Left lung (tissue), 10 donors: ENCODE data around the gene VAV3. TPM values are rescaled to one million over a fixed set of nuclear protein-coding genes. Genes with fewer than 3 reads are reported as not detected.

Experiments used
- ATAC-seq: fragments of 200-7000 bp; cut with Tn5 transposase; one replicate; pipeline ENCODE4 v1.9.1; 2020; ENCODE audit warnings: moderate library complexity
- DNase-seq, 4 donors: peaks; one replicate each; pipeline ENCODE4 v3.0.0-alpha.2; 2013 to 2020
- H3K27ac ChIP-seq, 2 donors: fragments of 200-600 bp; sonication (generic) in 1 of 2; one replicate each; pipeline versions ENCODE4 v1.5.0 to v1.8.0; 2020 to 2021
- H3K27me3 ChIP-seq, 2 donors: fragments of 200-600 bp; sonication (generic) in 1 of 2; one replicate each; pipeline versions ENCODE4 v1.5.0 to v1.8.0; 2020 to 2021
- H3K36me3 ChIP-seq, 2 donors: fragments of 200-600 bp; sonication (generic) in 1 of 2; one replicate each; pipeline versions ENCODE4 v1.5.0 to v1.8.0; 2020 to 2021
- H3K4me1 ChIP-seq, 2 donors: fragments of 200-600 bp; one replicate each; pipeline ENCODE4 v1.8.0; 2021
- H3K4me3 ChIP-seq, 2 donors: fragments of 200-600 bp; sonication (generic) in 1 of 2; one replicate each; pipeline versions ENCODE4 v1.5.0 to v1.8.0; 2020 to 2021; ENCODE audit warnings: mild to moderate bottlenecking in 1 of 2
- H3K9me3 ChIP-seq, 2 donors: fragments of 200-600 bp; sonication (generic) in 1 of 2; one replicate each; pipeline versions ENCODE4 v1.5.0 to v1.8.0; 2020 to 2021
- intact Hi-C, 2 donors: fragments of 100-400 bp; cut with DNase I; formaldehyde crosslinking; loops; one replicate each; pipeline versions ENCODE4 v1.11.2 to v1.14.2; 2022
- polyA plus RNA-seq, 6 donors: library from polyadenylated mRNA; unstranded; fragments of 120-200 nt; gene quantifications; one replicate each; pipeline ENCODE4 v1.2.1, GENCODE V29; 2013; ENCODE audit not compliant: insufficient read length in 6 of 6
- total RNA-seq, 2 donors: library from RNA; stranded (reverse); fragmentation: NEBNext Ultra II Directional; extraction: Animal tissue kit (Norgen Biotek cat#: 25700); gene quantifications; one replicate each; pipeline ENCODE4 v1.2.1, GENCODE V29; 2021
- TF ChIP-seq, protein P1 (sequence below), 2 donors: fragments of 200-600 bp; sonication (generic) in 1 of 2; IDR thresholded peaks; one replicate each; pipeline versions ENCODE4 v1.5.0 to v1.8.0; 2021; ENCODE audit warnings: antibody characterized with exemption in 2 of 2
- donor health status: DM: no; HTN: yes; CAD: no.
- donor health status: DM: no; HTN: no; CAD: no.

The VAV3 gene
- total and polyA plus RNA-seq, 8 donors = 5.3 to 14.5 (median 7.2) TPM

GRCh38 chr1:107942814-107943213 lies 22.2 kb downstream of the VAV3 start:
- Histone ChIP-seq H3K4me3 (no peak overlapping the region), H3K4me1 (peaks cover 0 to 50% of the 10 kb centered on the region in 2 donors), H3K27me3 (no peaks in the 10 kb centered on the region), H3K27ac (peak overlapping the region in 1 of 2 donors; percentile 89), H3K36me3 (no peaks in the 10 kb centered on the region), H3K9me3 (no peaks in the 10 kb centered on the region)
- TF ChIP-seq, protein P1, sequence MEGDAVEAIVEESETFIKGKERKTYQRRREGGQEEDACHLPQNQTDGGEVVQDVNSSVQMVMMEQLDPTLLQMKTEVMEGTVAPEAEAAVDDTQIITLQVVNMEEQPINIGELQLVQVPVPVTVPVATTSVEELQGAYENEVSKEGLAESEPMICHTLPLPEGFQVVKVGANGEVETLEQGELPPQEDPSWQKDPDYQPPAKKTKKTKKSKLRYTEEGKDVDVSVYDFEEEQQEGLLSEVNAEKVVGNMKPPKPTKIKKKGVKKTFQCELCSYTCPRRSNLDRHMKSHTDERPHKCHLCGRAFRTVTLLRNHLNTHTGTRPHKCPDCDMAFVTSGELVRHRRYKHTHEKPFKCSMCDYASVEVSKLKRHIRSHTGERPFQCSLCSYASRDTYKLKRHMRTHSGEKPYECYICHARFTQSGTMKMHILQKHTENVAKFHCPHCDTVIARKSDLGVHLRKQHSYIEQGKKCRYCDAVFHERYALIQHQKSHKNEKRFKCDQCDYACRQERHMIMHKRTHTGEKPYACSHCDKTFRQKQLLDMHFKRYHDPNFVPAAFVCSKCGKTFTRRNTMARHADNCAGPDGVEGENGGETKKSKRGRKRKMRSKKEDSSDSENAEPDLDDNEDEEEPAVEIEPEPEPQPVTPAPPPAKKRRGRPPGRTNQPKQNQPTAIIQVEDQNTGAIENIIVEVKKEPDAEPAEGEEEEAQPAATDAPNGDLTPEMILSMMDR (IDR thresholded peaks at IDR 0.05) = no peak
- DNase-seq (no peak), ATAC-seq (no peak)
- intact Hi-C loops = no loop called here

- intact Hi-C loops = no loop called here
- TF ChIP-seq, protein P1 (IDR thresholded peaks at IDR 0.05) = no peak
- Histone ChIP-seq H3K4me1 (peaks cover 4 to 63% of the 10 kb centered on the region in 2 donors), H3K27me3 (no peaks in the 10 kb centered on the region), H3K27ac (peak overlapping the region; percentile 37 to 89), H3K9me3 (no peaks in the 10 kb centered on the region), H3K4me3 (no peak overlapping the region), H3K36me3 (no peaks in the 10 kb centered on the region)
- DNase-seq = no peak
- no peak for ATAC-seq
These were observed 23.4 kb downstream of the VAV3 start for GRCh38 chr1:107941531-107941930.

DNA sequence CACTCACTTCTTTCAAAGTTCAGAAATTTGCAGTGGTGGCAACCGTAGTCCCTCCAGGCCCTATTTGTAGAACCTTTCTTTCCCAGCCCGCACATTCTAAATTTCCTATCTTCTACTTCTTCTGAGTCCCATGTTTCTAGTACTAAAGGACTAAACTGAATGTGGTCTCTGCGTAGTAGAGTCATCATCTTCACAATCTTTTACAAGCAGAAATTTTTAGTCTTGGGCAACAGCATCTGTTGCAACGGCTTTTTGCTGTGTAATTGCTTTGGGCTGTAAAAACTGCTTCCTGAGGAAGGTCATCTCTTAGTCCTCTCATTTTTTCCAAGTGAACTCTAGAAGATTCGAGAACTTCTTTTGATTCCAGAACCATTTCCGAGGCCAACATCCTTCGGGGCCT lies 23.9 kb downstream of the VAV3 start:
- Histone ChIP-seq H3K9me3 (no peaks in the 10 kb centered on the region), H3K4me3 (no peak overlapping the region), H3K36me3 (no peaks in the 10 kb centered on the region), H3K27me3 (no peaks in the 10 kb centered on the region), H3K4me1 (peaks cover 8 to 67% of the 10 kb centered on the region in 2 donors), H3K27ac (peak overlapping the region; percentile 37 to 89)
- intact Hi-C loops = no loop called here
- ATAC-seq = peak; percentile 43
- TF ChIP-seq, protein P1 (IDR thresholded peaks at IDR 0.05) = no peak
- no peak for DNase-seq

DNA sequence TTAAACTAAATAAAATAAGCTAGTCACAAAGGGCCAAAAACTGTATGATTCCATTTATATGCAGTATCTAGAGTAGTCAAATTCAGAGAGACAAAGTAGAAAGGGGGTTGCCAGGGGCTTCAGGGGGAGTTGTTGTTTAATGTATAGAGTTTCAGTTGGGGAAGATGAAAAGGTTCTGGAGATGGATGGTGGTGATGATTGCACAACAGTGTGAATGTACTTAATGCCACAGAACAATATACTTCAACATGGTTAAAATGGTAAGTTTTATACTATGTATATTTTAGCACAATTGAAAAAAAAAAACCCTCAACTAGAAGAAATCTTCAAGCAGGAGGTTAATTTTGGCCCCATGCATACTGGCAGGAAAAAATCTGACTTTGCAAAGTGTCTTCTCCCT lies 24.3 kb downstream of the VAV3 start:
- intact Hi-C loops = no loop called here
- TF ChIP-seq, protein P1 (IDR thresholded peaks at IDR 0.05) = no peak
- ATAC-seq = no peak
- H3K27ac ChIP-seq = peak overlapping the region in 1 of 2 donors; percentile 89
- H3K36me3 ChIP-seq = no peaks in the 10 kb centered on the region
- no peaks in the 10 kb centered on the region for H3K27me3 ChIP-seq
- no peaks in the 10 kb centered on the region for H3K9me3 ChIP-seq
- peaks cover 8 to 71% of the 10 kb centered on the region in 2 donors for H3K4me1 ChIP-seq
- DNase-seq = no peak
- no peak overlapping the region for H3K4me3 ChIP-seq

DNA sequence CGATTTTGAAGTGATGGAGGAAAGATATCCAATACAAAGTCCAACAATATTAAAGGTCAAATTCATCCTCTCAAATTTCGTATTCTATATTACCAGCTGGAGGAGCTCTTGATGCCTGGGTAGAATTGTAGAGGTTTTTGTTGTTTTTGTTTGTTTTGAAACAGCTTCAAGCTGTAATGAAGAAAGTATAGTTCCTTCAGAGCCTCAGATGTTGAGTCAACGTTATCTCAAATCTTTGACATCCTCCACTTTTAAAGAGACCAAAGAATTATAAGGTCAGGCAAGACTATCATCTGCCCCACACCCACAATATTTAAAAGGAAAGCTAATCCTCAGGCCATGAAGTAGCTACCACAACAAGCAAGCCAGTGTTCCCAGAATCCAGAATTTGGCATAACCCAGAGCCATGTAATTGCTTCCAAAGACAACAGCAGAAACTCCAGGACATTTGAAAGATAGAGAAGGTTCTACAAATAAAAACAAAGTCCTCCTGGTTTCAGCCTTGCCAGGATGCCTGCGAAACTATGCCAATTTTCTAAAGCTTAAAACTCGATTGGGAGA lies 24.9 kb downstream of the VAV3 start:
- TF ChIP-seq, protein P1 (IDR thresholded peaks at IDR 0.05) = no peak
- no peaks in the 10 kb centered on the region for H3K36me3 ChIP-seq
- no peak overlapping the region for H3K4me3 ChIP-seq
- intact Hi-C loops = no loop called here
- H3K4me1 ChIP-seq = peaks cover 8 to 77% of the 10 kb centered on the region in 2 donors
- ATAC-seq (no peak), DNase-seq (no peak)
- H3K27me3 ChIP-seq = no peaks in the 10 kb centered on the region
- no peaks in the 10 kb centered on the region for H3K9me3 ChIP-seq
- peak overlapping the region in 1 of 2 donors; percentile 89 for H3K27ac ChIP-seq
